GM13977 (cell line): ENCODE data around the gene IL6R.
"Not testable (repeated sequence)": the region's sequence is repeated elsewhere in the genome, so short reads cannot be mapped to it uniquely, and the experiment has no call there.

Experiments
- DNase-seq: peaks from one replicate; pipeline ENCODE4 v3.0.0; 2012; ENCODE audit warnings: low spot score
- CTCF ChIP-seq: IDR thresholded peaks from 2 replicates; pipeline ENCODE4 v1.5.1; 2012; ENCODE audit warnings: mild to moderate bottlenecking, control low read depth; ENCODE audit not compliant: insufficient read depth; ENCODE audit errors: extremely low read depth, missing control alignments
- in situ Hi-C: fragments of 300-500 bp; cut with MboI; formaldehyde crosslinking; loops from one replicate; pipeline ENCODE4 v1.12.0; 2022; ENCODE audit warnings: low sequenced_read_pairs, low pct_unique_long_range_greater_than_20kb, mixed read lengths, inconsistent platforms; ENCODE audit not compliant: unreplicated experiment

IL6R gene

DNA sequence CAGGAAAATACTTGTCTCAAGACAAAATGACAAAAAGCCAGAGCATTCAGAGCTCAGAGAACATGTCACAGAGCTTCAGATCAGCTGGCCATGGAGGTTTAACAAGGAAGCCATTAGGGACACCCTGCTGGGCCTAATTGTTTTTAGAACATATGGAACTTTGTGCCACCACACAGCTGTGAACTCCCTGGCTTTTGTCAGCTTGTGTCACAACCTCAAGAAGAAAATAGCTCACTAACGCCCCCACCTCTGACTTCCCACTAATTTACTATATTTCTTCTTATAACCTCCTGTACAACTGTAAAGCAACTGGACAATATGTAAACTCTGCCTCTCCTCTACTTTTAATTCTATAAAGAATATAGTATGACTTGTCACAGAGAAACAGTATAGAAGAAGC, 75.9 kb downstream of the IL6R start:
- TF ChIP-seq CTCF, result peak; percentile 13
- DNase-seq, result no peak
- in situ Hi-C loops, result no loop called here

DNA sequence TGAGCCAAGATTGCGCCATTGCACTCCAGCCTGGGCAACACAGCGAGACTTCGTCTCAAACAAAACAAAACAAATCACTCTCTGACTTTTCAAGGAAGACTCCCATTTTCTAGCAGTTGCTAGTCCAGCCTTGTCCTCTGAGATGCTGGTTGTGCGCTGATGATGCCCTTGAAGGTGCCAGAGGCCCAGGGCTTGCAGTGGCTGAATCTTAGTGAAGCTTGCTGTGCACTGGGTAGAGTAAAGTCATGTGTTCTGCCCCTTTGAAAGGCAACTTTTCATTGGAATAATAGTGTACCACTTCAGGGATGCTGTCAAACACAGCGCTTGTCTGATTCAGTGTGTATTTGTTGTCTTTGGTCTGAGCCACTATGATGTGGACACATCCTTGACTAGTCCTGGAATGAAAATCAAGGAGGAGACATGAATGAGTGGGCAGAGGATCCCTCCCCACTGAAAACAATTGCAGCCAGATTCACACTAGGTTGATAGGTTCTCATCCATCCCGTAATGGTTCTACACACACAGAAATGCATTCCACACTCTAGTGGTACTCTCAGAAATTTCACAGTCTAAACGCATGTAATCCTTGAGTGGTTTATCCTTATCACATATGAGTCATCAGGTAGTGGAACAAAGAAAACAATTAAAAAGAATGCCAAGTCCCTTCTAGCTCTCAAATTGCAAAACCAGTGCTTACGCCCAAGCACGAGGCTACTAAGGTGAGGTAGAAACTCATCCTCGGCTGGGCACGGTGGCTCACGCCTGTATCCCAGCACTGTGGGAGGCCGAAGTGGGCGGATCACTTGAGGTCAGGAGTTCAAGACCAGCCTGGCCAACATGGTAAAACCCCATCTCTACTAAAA, 79.0 kb downstream of the IL6R start:
- no peak for TF ChIP-seq CTCF
- in situ Hi-C loops, result no loop called here
- DNase-seq, result no peak

GRCh38 chr1:154485106-154485505, 80.0 kb downstream of the IL6R start:
- in situ Hi-C loops, result loop anchor here (5.0 kb wide), 1 partner anchor 42 kb away; no protein-coding TSS in a partner anchor
- DNase-seq, result no peak
- no peak for TF ChIP-seq CTCF

- DNase-seq, result no peak
- in situ Hi-C loops, result loop anchor here (5.0 kb wide), 1 partner anchor 41 kb away; no protein-coding TSS in a partner anchor
- no peak for TF ChIP-seq CTCF
Measured at GRCh38 chr1:154485910-154486496, 80.9 kb downstream of the IL6R start.

DNA sequence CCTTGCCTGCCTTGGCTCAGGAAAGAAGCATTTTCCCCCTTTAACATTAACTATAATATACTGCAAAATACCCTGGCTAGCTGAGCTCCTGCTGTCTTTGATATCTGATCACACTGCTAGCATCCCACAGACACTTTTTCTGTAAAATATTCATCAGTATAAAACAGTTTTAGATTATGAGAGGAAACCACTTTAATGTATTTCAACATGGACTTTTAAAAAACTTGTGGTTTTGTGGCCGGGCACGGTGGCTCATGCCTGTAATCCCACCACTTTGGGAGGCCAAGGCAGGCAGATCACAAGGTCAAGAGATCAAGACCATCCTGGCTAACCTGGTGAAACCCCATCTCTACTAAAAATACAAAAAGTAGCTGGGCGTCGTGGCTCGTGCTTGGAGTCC, 81.6 kb downstream of the IL6R start:
- DNase-seq, result not testable (repeated sequence)
- in situ Hi-C loops, result loop anchor here (5.0 kb wide), 1 partner anchor 41 kb away; no protein-coding TSS in a partner anchor

DNA sequence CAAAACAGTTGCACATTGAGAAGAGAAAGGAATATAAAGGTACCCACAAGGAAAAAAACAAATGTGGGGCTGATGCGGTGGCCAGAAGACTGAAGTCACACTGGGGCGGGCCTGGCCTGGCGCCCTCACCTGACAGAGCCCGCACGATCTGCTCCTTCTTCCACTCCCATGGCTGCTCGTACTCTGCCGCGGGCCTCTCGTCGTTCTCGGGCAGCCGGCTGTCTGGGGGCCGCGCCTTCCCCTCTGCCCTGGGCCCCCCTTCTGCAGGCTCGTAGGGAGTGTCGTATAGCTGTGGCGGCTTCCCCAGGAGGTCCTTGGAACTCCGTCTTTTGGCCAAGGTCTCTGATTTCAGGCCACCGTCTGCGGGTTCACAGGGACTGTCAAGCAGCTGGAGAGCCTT, 83.8 kb downstream of the IL6R start:
- in situ Hi-C loops, result loop anchor here (5.0 kb wide), 1 partner anchor 38 kb away; no protein-coding TSS in a partner anchor
- TF ChIP-seq CTCF, result no peak
- DNase-seq, result no peak

DNA sequence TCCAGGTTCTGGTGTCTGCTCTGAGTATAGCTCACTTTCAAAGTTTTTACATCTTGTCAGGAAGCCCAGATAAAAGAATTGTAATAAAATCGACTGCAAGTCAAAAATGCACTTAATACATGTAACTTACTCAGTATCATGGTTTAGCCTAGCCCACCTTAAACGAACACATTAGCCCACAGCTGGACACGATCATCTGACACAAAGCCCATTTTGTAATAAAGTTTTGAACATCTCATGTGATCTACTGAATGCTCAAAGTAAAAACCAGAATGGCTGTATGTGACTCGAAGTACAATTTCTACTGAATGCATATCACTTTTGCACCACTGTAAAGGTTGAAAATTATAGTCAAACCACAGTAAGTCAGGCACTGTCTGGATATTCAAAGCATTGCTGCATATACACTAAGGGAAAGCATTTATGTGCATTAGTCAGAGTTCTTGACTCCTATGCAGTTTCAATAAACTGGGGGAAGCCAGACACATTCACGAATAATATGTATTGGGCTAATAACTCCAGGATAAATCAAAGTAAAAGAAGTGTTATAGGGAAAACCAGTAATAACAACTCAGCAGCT, 84.6 kb downstream of the IL6R start:
- TF ChIP-seq CTCF, result no peak
- no peak for DNase-seq
- in situ Hi-C loops, result loop anchor here (5.0 kb wide), 1 partner anchor 38 kb away; no protein-coding TSS in a partner anchor
